H7 (cell line): ENCODE measurements around the gene LSAMP. TPM values are rescaled to one million over a fixed set of nuclear protein-coding genes. Genes with fewer than 3 reads are reported as not detected.

ENCODE experiments used
- DNase-seq: peaks from one replicate; pipeline ENCODE4 v3.0.0; 2012
- H3K27me3 ChIP-seq: 2 replicates; pipeline ENCODE4 v1.6.0; 2011; ENCODE audit warnings: mild to moderate bottlenecking, low read length; ENCODE audit not compliant: control insufficient read depth, insufficient read depth
- H3K36me3 ChIP-seq: replicated peaks from 2 replicates; pipeline ENCODE4 v1.5.1; 2011; ENCODE audit warnings: low read length; ENCODE audit not compliant: control insufficient read depth, insufficient read depth
- H3K4me3 ChIP-seq: 2 replicates; pipeline ENCODE4 v1.5.1; 2011; ENCODE audit warnings: low read depth, mild to moderate bottlenecking, control low read depth, low read length, moderate library complexity; ENCODE audit not compliant: insufficient read depth
- total RNA-seq: library from RNA; depleted of rRNA; stranded (reverse); fragments of >200 nt; shearing (Covaris generic); gene quantifications from 2 replicates; pipeline ENCODE4 v1.2.3, GENCODE V29; 2014; rRNA removed

LSAMP gene
- total RNA-seq: 0.37 and 2.6 TPM in 2 replicates

DNA sequence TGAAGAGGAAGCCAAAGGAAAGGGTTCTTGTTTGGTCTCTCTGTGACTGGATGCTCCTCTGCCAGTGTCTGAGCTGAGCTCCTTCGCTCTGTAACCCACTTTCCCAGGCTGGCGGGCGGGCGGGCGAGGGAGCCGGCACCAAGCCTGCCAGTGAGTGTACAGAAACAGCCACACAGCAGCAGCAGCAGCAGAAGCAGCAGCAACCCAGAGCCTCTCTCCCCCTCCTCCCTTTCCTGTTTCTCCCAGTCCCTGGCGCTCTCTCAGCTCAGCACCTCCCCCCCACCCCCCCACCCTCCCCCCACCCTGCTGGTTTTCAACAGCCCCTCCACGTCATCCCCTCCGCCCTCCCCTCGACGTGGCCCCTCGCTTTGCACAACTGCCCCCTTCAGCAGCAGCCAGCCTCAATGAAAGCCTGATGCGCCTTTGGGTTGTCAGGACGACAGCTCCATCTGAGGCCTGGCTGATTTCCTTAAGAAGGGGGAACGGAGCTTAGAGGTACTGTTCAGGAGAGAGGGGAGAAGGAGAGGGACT is at the start of gene LSAMP:
TSS of gene LSAMP (minus strand) at position 177 of the 531 bp plus-strand sequence.
- peak; percentile 81 for DNase-seq
- H3K4me3 ChIP-seq: peak within 1 kb of the TSS; percentile 72
- peaks cover 12% of the 10 kb centered on the region for H3K27me3 ChIP-seq
- no peaks in the 10 kb centered on the region for H3K36me3 ChIP-seq

DNA sequence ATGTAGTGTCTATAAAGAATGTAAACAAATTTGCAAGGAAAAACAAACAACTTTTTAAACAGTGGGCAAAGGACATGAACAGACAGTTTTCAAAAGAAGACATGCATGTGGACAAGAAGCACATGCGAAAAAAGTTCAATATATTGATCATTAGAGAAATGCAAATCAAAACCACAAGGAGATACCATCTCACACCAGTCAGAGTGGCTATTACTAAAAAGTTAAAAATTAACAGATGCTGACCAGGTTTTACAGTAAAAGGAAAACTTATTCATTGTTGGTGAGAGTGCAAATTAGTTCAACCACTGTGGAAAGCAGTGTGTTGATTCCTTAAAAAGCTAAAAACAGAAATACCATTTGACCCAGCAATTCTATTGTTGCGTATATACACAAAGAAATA is 47.1 kb upstream of the LSAMP start:
- no peaks in the 10 kb centered on the region for H3K36me3 ChIP-seq
- no peak overlapping the region for H3K4me3 ChIP-seq
- H3K27me3 ChIP-seq: no peaks in the 10 kb centered on the region
- no peak for DNase-seq

DNA sequence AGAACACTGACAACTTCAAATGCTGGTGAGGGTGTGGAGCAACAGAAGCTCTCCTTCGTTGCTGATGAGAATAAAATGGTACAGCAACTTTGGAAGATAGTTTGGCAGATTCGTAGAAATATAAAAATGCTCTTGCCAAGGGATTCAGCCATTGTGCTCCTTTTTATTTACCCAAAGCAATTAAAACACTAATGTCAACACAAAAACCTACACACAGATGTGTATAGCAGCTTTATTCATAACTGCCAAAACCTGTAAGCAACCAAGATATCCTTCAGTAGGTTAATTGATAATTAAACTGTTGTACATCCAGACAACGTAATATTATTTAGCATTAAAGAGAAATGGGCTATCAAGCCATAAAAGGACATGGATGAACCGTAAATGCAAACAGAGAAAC is 37.8 kb upstream of the LSAMP start:
- H3K4me3 ChIP-seq: no peak overlapping the region
- no peak for DNase-seq
- no peaks in the 10 kb centered on the region for H3K36me3 ChIP-seq
- no peaks in the 10 kb centered on the region for H3K27me3 ChIP-seq

DNA sequence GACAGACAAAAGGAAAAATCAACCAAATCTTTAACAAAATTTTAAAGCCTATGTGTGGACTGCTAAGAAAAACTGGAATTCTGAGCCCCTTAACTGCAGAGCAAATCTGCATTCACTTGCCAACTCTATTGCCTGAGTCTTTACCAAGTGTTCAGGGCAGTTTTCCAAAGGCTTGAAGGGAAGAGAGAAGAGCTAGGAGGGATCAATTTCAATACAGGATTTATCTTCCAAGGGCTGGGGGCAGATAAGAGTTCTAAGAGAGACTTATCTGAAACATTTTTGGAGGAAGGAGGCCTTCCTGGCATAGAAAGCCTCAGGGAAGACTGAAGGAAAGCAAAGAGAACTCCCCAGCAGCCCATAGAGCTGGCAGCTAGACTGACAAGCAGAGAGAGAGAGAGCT is 31.4 kb upstream of the LSAMP start:
- Histone ChIP-seq H3K27me3 (no peaks in the 10 kb centered on the region), H3K4me3 (no peak overlapping the region), H3K36me3 (no peaks in the 10 kb centered on the region)
- no peak for DNase-seq

DNA sequence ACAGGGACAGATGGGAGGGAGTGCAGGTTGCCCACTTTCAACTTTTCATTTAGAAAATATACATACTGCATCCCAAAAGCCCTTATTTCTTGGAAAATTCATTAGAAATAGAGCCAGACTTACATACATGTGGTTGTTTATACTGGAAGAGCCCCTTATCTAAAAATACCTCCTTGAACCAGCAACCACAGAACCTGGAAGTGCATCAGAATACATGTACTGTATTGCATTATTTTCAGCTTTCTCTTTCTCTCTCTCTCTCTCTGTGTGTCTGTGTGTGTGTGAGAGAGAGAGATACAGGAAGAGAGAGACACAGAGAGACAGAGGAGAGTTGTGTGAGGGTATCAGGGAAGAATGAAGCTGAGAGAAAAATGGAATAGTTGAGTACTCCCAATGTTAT is 29.5 kb upstream of the LSAMP start:
- DNase-seq: no peak

DNA sequence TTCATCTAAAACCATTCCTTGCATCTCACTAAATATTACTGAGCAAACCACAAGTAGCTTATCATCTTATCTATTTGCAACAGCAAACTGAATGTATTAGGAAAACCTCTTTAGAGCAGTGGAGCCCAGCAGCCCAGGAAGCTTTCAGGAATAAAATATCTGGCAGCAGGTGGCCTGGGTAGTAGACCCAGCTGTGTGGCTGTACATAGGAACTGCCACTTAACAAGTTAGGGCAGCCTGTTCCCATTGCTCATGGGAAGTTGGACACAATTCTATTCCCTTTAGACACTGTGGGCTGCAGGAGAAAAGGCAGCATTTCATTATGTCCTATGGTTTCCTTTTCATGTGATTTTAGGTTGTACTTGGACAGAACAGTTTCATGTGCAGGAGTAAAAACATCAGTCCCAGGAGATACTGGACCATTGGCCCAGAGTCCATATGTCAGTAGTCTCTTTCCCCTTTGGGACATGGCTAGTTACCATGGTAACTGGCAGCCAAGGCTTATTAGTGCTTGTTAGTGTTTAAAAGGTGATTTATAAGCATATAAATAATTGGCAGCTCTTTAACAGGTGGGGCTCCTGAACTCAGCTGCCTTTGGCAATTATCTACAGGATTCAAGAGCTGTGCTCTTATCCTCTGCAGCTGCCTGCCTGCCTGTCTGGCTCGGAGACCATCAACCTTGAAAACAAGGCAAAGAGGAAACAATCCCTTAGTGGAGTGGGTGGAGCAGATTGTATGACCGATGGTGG is 28.9 kb upstream of the LSAMP start:
- DNase-seq: no peak
- no peak overlapping the region for H3K4me3 ChIP-seq
- H3K27me3 ChIP-seq: no peaks in the 10 kb centered on the region
- H3K36me3 ChIP-seq: no peaks in the 10 kb centered on the region

More for the DNA sequence above, 29.5 kb upstream of the LSAMP start:
- no peak overlapping the region for H3K4me3 ChIP-seq
- no peaks in the 10 kb centered on the region for H3K36me3 ChIP-seq
- no peaks in the 10 kb centered on the region for H3K27me3 ChIP-seq

DNA sequence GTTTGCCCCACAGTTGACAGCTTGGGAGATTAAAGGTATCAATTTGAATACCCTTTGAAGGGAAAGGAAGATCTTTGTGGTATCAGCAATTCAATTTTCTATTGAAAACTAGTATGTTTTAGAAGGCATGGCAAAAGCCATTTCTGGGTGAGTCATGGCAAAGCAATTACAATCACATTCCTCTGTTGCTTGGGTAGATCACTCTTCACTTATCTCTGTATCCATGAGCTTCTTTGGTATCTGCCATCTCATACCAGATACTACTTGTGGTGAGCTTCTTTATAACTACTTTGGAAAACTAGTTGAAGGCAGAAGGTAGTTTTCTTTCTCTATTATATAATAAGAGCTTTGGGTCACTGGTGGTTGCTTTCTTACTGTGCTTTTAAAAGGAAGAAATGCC is 28.3 kb upstream of the LSAMP start:
- no peak overlapping the region for H3K4me3 ChIP-seq
- DNase-seq: no peak
- no peaks in the 10 kb centered on the region for H3K36me3 ChIP-seq
- H3K27me3 ChIP-seq: no peaks in the 10 kb centered on the region

DNA sequence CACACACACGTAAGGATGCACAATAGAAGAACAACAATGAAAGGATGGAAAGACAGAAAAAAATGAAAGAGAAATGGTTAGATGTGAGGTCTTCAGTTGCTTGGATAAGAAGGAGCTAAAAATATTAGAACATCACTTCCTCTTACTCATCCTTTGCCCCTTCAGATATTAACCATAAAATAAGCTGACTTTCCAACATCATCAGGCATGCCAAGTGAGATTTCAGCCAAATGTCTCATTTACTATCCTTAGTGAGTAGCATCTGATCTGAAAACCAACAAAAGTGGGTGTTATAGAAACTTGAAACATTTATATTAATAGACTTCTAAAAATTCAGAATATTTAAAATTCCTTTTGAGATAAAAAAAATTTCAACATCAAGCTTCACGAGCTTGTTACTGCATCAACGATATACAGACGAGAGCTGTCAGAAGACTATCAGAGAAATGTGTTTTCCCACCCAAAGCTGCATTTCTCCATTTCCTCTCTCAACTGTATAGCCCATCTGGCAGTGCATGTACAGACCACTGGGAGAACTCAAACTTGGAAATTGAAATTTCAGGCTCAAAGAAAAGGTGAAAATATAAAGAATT is 25.4 kb upstream of the LSAMP start:
- DNase-seq: no peak
- Histone ChIP-seq H3K36me3 (no peaks in the 10 kb centered on the region), H3K4me3 (no peak overlapping the region)

DNA sequence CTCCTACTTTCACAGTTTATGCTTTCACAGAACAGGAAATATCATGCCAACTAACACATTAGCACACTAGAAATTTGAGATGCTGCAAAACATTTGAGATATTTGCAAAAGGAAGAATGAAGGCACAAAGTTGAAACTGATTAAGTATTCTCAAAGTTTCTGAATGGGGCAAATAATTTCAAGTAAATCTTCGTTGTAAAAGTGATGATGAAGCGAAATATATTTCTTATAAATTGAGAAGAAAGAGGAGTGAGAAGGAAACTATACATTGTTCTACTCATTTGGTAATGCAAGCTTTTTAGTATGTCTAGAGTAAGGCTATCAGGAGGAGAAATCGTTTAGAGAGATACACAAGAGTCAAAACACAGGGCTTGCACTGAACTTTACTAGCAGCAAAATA is 24.3 kb upstream of the LSAMP start:
- H3K36me3 ChIP-seq: no peaks in the 10 kb centered on the region
- H3K4me3 ChIP-seq: no peak overlapping the region
- no peaks in the 10 kb centered on the region for H3K27me3 ChIP-seq
- DNase-seq: no peak

More for the DNA sequence above, 25.4 kb upstream of the LSAMP start:
- H3K27me3 ChIP-seq: no peaks in the 10 kb centered on the region

DNA sequence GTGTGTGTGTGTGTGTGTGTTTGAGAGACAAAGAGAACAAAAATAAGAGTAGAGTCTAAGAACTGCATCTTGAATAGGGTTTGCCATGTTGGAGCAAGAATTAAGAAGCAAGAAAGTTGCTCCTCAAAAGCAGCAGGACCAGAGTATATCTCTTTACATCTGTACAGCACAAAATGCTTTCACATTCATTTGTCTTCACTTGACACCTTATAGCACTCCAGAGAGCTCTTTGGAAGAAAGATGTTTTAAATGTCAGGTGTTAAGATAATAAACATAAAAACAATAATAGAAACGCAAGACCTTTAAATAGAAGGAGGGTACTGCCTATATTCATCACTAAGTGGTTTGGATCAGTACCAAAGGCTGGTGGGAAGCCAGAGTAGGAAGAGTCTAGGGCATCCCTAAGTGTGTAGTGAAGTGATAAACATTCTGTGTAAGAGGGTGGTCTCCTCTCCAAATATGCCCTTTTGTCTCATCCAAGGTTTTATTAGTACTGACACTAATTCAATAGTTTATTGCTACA is 19.1 kb upstream of the LSAMP start:
- Histone ChIP-seq H3K4me3 (no peak overlapping the region), H3K36me3 (no peaks in the 10 kb centered on the region), H3K27me3 (no peaks in the 10 kb centered on the region)
- DNase-seq: no peak

DNA sequence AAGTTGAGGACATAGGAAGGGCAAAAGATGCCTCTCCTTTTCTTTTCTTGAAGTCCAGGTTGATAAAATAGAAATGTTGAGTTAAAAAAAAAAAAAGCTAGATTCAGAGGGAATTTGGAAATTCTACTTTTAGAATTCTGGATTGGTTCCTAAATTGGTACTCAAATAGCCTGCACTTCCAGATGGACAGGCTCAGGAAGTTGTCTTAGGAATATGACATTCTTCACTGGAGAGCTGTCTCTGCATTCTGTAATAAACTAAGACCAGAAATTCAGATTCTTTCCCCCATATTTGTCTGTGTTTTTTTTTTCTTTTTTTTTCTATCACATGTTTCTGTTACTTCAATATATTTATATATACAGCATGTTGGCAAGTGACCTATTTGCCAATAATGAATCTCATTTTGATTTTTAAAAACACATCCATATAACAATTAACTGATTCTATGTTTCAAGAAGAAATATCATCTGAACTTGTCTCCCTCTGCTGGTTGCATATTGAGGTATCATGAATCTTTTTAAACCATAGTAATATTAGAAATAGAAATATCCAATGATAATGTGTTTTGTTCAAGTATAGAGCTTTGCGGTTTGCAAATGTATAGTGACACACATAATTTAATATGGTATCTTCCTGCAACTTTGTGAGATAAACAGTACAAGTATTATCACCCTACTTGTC is 8.5 kb upstream of the LSAMP start:
- no peaks in the 10 kb centered on the region for H3K36me3 ChIP-seq
- no peak for DNase-seq

DNA sequence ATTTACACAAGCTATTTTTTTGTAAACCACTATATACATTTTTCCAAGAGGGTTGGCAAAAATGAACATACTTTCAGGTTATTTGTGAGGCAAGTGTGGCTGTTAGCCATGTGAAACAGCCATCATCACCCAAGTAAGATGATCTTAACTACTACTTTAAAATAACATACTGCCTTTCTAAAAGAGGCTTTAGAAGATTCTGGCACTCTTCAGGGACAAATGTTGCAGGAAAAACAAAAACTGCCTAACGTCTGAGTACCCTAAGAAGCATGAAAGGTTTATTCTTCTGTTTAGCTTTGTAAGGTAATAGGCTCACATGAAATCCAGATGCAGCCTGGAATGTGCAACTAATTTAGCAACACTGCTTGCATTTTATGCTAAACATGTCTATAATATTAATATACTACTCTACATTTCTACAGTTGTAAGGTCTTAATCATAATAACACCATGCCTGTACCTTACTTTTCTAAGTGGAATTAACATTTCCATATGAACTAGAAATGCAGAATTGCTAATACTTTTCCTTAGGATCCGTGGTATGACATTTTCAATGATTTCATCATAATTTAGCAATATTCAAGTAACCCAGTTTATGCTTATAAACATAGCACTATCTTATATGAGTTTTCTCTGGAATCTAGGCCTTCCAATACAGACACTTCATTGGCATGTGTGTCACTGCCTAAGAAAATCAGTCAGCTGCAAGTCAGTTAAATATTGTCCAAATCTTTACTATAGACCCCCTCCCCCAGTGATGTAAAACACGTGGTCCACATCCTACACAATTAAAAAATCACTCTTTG is 4.5 kb upstream of the LSAMP start:
- no peak for DNase-seq
- H3K27me3 ChIP-seq: peaks cover 4% of the 10 kb centered on the region
- H3K36me3 ChIP-seq: no peaks in the 10 kb centered on the region
- no peak overlapping the region for H3K4me3 ChIP-seq

More for the DNA sequence above, 8.5 kb upstream of the LSAMP start:
- no peak overlapping the region for H3K4me3 ChIP-seq
- no peaks in the 10 kb centered on the region for H3K27me3 ChIP-seq

DNA sequence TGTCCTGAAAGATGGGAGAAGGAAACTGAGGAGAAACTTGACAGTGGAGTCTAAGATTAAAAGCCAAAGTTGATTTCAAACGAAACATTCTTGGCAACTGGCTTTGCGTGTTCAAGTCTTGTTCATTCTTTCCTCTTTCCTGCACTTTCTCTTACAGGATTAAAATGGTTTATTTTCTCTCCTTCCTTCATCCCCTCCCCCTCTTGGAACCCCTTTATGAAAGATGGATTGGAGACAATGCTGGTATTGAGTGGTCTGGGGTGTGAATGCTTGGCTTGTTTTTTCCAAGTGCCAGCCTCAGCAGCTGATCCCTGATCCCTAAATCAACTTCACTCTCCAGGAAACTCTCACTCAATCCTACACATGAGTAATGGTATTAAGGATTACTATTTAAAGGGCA is 703 bp upstream of the LSAMP start:
- Histone ChIP-seq H3K36me3 (no peaks in the 10 kb centered on the region), H3K27me3 (peaks cover 12% of the 10 kb centered on the region), H3K4me3 (no peak overlapping the region)
- no peak for DNase-seq

DNA sequence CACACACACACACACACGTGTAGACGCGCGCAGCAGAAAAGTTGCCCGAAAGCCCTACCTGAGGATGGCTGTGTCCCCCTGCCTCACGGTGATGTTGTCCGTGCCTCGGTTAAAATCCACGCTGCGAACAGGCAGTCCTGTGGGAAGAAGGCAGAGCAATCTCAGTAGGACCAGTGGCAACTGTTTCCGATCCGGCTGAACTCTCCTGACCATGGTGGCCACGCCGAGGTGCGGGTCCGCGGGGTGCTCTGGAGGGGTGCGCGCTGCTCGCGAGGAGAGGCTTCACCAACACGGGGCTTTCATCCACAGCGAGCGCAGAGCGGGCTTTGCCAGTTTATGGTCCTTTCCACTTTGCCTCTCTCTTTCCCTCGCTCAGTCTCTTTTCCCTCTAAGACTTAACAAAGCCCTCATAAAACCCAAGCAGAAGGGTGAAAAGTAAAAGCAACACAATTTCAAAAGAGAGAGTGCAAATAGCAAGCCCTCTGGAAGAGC is 422 bp downstream of the LSAMP start:
- H3K27me3 ChIP-seq: peaks cover 12% of the 10 kb centered on the region

More for the DNA sequence above, 422 bp downstream of the LSAMP start:
- Histone ChIP-seq H3K36me3 (no peaks in the 10 kb centered on the region), H3K4me3 (peak overlapping the region; percentile 72)
- peak; percentile 50 for DNase-seq
